HCT116 (cell line): ENCODE data around the gene GATAD2A. TPM values are rescaled to one million over a fixed set of nuclear protein-coding genes. Genes with fewer than 3 reads are reported as not detected.
A peak's percentile ranks its signal among the peaks of the same experiment; 100 is the strongest.

Experiments
- ATAC-seq: fragments of 200-7000 bp; cut with Tn5 transposase; 2 replicates; pipeline ENCODE4 v1.9.1; 2020; ENCODE audit warnings: mild to moderate bottlenecking, moderate library complexity
- BruUV-seq: library from RNA; stranded (reverse); fragments of 400-500 nt; replicated peaks from 2 replicates; lab custom pipeline; 2021; lab: Mats Ljungman, UMichigan
- CTCF ChIA-PET: fragments of 300-600 bp; sonication (Branson Sonifier 250); formaldehyde crosslinking; loops from one replicate; lab custom pipeline; 2021; ENCODE audit warnings: antibody characterized with exemption; lab: Charles Lee
- POLR2A ChIA-PET: fragments of 300-600, 350-600 bp; sonication (Branson Sonifier 250); formaldehyde crosslinking; loops from one replicate; lab custom pipeline; 2021; ENCODE audit warnings: antibody characterized with exemption; lab: Charles Lee
- RAD21 ChIA-PET, 2 experiments: fragments of 300-600 bp; sonication (Branson Sonifier 250); formaldehyde crosslinking; loops; one replicate each; lab custom pipeline; 2023; ENCODE audit warnings: low total read pairs in 2 of 2; ENCODE audit not compliant: uncharacterized antibody in 2 of 2, unreplicated experiment in 2 of 2, low non-redundant PET in 1 of 2; lab: Charles Lee
- DNase-seq: peaks from one replicate; pipeline ENCODE4 v3.0.0-alpha.2; 2010; ENCODE audit warnings: low read depth, low spot score
- H2AFZ ChIP-seq: fragments of 200-600 bp; shearing (Covaris generic), sonication (generic); 2 replicates; pipeline ENCODE4 v1.6.1; 2017; ENCODE audit warnings: low read depth, mixed run types, mixed read lengths, antibody characterized with exemption, low read length; ENCODE audit not compliant: poor library complexity, severe bottlenecking
- H3K27ac ChIP-seq: 2 replicates; pipeline ENCODE4 v1.5.1; 2012; ENCODE audit warnings: low read depth, low read length
- H3K27me3 ChIP-seq: fragments of 200-600 bp; sonication (generic); 2 replicates; pipeline ENCODE4 v1.6.1; 2016; ENCODE audit warnings: mixed run types, low read length, mixed read lengths; ENCODE audit not compliant: insufficient read depth
- H3K36me3 ChIP-seq, 2 experiments: fragments of 200-500 bp in 1 of 2; fragments of 200-600 bp in 1 of 2; sonication (Bioruptor generic) in 1 of 2; sonication (generic) in 1 of 2; 2 replicates each; pipeline versions ENCODE4 v1.5.1 to v1.6.1; 2014 to 2016; ENCODE audit warnings: low read length in 2 of 2, inconsistent platforms in 1 of 2, mixed read lengths in 1 of 2, mixed run types in 1 of 2; ENCODE audit not compliant: insufficient read depth in 2 of 2, control insufficient read depth in 1 of 2
- H3K4me1 ChIP-seq, 2 experiments: fragments of 200-600 bp in 1 of 2; sonication (generic) in 1 of 2; 2 replicates each; pipeline versions ENCODE4 v1.5.1 to v1.6.1; 2012 to 2017; ENCODE audit warnings: low read length in 2 of 2, inconsistent platforms in 1 of 2, mild to moderate bottlenecking in 1 of 2, mixed read lengths in 1 of 2, mixed run types in 1 of 2, moderate library complexity in 1 of 2; ENCODE audit not compliant: insufficient read depth in 2 of 2, control insufficient read depth in 1 of 2
- H3K4me2 ChIP-seq: fragments of 200-600 bp; sonication (generic); 2 replicates; pipeline ENCODE4 v1.6.1; 2017; ENCODE audit warnings: mixed run types, low read length, mixed read lengths
- H3K4me3 ChIP-seq, 2 experiments: fragments of 200-600 bp in 1 of 2; sonication (generic) in 1 of 2; replicated peaks in 1 of 2; 2 replicates each; pipeline ENCODE4 v1.5.1; 2011 to 2016; ENCODE audit warnings: low read length in 2 of 2, control low read depth in 1 of 2, low read depth in 1 of 2, mild to moderate bottlenecking in 1 of 2, mixed read lengths in 1 of 2, mixed run types in 1 of 2
- H3K79me2 ChIP-seq: fragments of 200-600 bp; sonication (generic); 2 replicates; pipeline ENCODE4 v1.6.1; 2017; ENCODE audit warnings: mild to moderate bottlenecking, mixed run types, low read length, moderate library complexity, mixed read lengths; ENCODE audit not compliant: insufficient read depth
- H3K9ac ChIP-seq: fragments of 200-600 bp; sonication (generic); 2 replicates; pipeline ENCODE4 v1.6.1; 2016; ENCODE audit warnings: low read length, mixed read lengths
- H3K9me2 ChIP-seq: fragments of 200-600 bp; sonication (generic), shearing (Covaris generic); 2 replicates; pipeline ENCODE4 v1.6.1; 2017; ENCODE audit warnings: mixed run types, mild to moderate bottlenecking, moderate library complexity; ENCODE audit not compliant: insufficient read depth
- H3K9me3 ChIP-seq, 2 experiments: fragments of 200-500 bp in 1 of 2; fragments of 200-600 bp in 1 of 2; sonication (Bioruptor generic) in 1 of 2; sonication (generic) in 1 of 2; 2 replicates each; pipeline ENCODE4 v1.6.1; 2014 to 2017; ENCODE audit warnings: low read length in 2 of 2, mixed read lengths in 2 of 2, inconsistent platforms in 1 of 2, low read depth in 1 of 2, mild to moderate bottlenecking in 1 of 2, mixed run types in 1 of 2, moderate library complexity in 1 of 2; ENCODE audit not compliant: control insufficient read depth in 1 of 2, insufficient read depth in 1 of 2
- H4K20me1 ChIP-seq: fragments of 200-600 bp; sonication (generic), shearing (Covaris generic); 2 replicates; pipeline ENCODE4 v1.6.1; 2017; ENCODE audit warnings: mixed run types, mild to moderate bottlenecking, moderate library complexity; ENCODE audit not compliant: insufficient read depth
- CBX3 ChIP-seq: IDR thresholded peaks from 2 replicates; pipeline ENCODE4 v1.6.1; 2012; ENCODE audit warnings: low read depth
- EZH2phosphoT487 ChIP-seq: fragments of 200-600 bp; IDR thresholded peaks from 2 replicates; pipeline ENCODE4 v1.6.1; 2018; ENCODE audit warnings: antibody characterized with exemption, borderline replicate concordance
- FOSL1 ChIP-seq: IDR thresholded peaks from 2 replicates; pipeline ENCODE4 v1.6.1; 2012; ENCODE audit warnings: low read depth
- JUND ChIP-seq: IDR thresholded peaks from 2 replicates; pipeline ENCODE4 v1.6.1; 2012
- POLR2AphosphoS5 ChIP-seq: IDR thresholded peaks from 2 replicates; pipeline ENCODE4 v1.6.1; 2011; ENCODE audit warnings: mild to moderate bottlenecking, low read depth, low read length, moderate library complexity
- RAD21 ChIP-seq: IDR thresholded peaks from 2 replicates; pipeline ENCODE4 v1.6.1; 2012; ENCODE audit warnings: low read depth, mild to moderate bottlenecking
- SP1 ChIP-seq: IDR thresholded peaks from 2 replicates; pipeline ENCODE4 v1.6.1; 2012; ENCODE audit warnings: low read depth
- TCF7L2 ChIP-seq: IDR thresholded peaks from 2 replicates; pipeline ENCODE4 v1.7.0; 2011; ENCODE audit warnings: borderline replicate concordance, inconsistent platforms; ENCODE audit not compliant: insufficient read depth, insufficient read length; ENCODE audit errors: extremely low read depth
- YY1 ChIP-seq: IDR thresholded peaks from 2 replicates; pipeline ENCODE4 v1.6.1; 2011; ENCODE audit warnings: low read length, low read depth, moderate library complexity, mild to moderate bottlenecking; ENCODE audit not compliant: insufficient replicate concordance; ENCODE audit errors: extremely low read depth
- intact Hi-C: fragments of 100-400 bp; cut with micrococcal nuclease; formaldehyde crosslinking; loops from 2 replicates; pipeline ENCODE4 v1.10.0; 2022
- total RNA-seq: library from RNA; stranded (reverse); gene quantifications from one replicate; pipeline ENCODE4 v1.2.1, GENCODE V29; 2021; ENCODE audit not compliant: unreplicated experiment
- TF ChIP-seq, protein P1 (sequence below): IDR thresholded peaks from 2 replicates; pipeline ENCODE4 v1.6.1; 2012
- TF ChIP-seq, protein P2 (sequence below), 3 experiments: fragments of 200-600 bp in 1 of 3; sonication (generic) in 1 of 3; IDR thresholded peaks in 2 of 3; conservative IDR thresholded peaks in 1 of 3; 2 replicates each; pipeline ENCODE4 v1.5.1; 2012 to 2017; ENCODE audit warnings: low read depth in 2 of 3, low read length in 2 of 3, antibody characterized with exemption in 1 of 3, borderline replicate concordance in 1 of 3, control low read depth in 1 of 3, mild to moderate bottlenecking in 1 of 3, mixed read lengths in 1 of 3, mixed run types in 1 of 3, moderate library complexity in 1 of 3; ENCODE audit not compliant: insufficient read depth in 1 of 3

The GATAD2A gene
- total RNA-seq, 1 experiment from 2014 or later: 130 TPM

DNA sequence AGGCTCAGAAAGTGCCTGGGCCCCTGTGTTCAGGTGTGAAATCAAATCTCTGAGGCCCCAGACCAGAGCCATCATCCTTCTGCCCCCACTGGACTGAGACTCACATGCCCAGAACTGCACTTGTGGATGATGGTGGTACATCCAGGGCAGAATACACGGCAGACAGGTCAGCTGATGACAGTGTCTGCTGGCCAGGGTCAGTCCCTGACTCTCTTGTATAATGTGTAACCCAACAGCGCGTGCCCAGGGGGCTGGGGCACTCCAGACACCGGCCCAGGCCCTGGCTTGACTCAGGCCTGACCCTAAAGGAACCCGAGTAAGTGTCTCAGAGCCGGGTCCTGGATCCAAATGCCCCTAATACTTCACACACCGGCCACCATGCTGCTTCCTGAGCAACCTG lies 37.4 kb upstream of the GATAD2A start (continued):
- TF ChIP-seq RAD21 (no peak), TCF7L2 (no peak), JUND (no peak)

DNA sequence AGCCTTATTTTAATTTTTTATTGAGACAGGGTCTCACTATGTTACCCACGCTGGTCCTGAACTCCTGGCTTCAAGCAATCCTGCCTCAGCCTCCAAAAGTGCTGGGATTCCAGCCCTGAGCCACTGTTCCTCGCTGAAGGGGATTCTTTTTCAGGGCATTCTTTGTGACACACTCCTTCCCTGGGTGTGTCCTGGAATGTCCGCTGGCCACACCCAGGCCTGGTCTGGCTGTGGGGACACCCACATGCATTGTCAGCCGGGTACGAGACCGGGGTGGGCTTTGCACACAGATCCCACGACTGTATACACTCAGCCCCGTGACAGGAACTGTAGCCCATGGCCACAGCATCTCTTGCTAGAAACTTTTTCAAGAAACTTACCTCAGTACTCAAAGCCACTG lies 34.4 kb upstream of the GATAD2A start:
- Histone ChIP-seq H3K4me3 (peak overlapping the region; percentile 2 to 46; a peak in 3 of 4 replicates), H3K4me2 (peak overlapping the region; percentile 95), H3K4me1 (peaks cover 36 to 54% of the 10 kb centered on the region in 2 experiments), H2AFZ (no peak overlapping the region), H3K27me3 (no peaks in the 10 kb centered on the region), H3K9me3 (no peaks in the 10 kb centered on the region), H3K9ac (peak overlapping the region; percentile 74), H4K20me1 (no peaks in the 10 kb centered on the region), H3K27ac (peak overlapping the region; percentile 65), H3K9me2 (no peaks in the 10 kb centered on the region), H3K36me3 (no peaks in the 10 kb centered on the region), H3K79me2 (no peaks in the 10 kb centered on the region)
- ATAC-seq (peak; percentile 51), DNase-seq (peak; percentile 69)
- ChIA-PET POLR2A (interaction anchor here (0.9 kb wide), 1 partner anchor 15 kb away, joined by 4 read pairs; no protein-coding TSS in a partner anchor), RAD21 (no interaction called here), CTCF (no interaction called here)
- intact Hi-C loops: no loop called here
- no TSS peak for BruUV-seq
- TF ChIP-seq, protein P1, sequence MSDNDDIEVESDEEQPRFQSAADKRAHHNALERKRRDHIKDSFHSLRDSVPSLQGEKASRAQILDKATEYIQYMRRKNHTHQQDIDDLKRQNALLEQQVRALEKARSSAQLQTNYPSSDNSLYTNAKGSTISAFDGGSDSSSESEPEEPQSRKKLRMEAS: peak; percentile 52; the same call in 1 of the 2 replicates
- TF ChIP-seq POLR2AphosphoS5 (peak; percentile 56), SP1 (peak; percentile 77), EZH2phosphoT487 (no peak), CBX3 (peak; percentile 65; the same call in 1 of the 2 replicates), RAD21 (no peak), FOSL1 (peak; percentile 65; the same call in 1 of the 2 replicates), YY1 (no peak)
- TF ChIP-seq, protein P2, sequence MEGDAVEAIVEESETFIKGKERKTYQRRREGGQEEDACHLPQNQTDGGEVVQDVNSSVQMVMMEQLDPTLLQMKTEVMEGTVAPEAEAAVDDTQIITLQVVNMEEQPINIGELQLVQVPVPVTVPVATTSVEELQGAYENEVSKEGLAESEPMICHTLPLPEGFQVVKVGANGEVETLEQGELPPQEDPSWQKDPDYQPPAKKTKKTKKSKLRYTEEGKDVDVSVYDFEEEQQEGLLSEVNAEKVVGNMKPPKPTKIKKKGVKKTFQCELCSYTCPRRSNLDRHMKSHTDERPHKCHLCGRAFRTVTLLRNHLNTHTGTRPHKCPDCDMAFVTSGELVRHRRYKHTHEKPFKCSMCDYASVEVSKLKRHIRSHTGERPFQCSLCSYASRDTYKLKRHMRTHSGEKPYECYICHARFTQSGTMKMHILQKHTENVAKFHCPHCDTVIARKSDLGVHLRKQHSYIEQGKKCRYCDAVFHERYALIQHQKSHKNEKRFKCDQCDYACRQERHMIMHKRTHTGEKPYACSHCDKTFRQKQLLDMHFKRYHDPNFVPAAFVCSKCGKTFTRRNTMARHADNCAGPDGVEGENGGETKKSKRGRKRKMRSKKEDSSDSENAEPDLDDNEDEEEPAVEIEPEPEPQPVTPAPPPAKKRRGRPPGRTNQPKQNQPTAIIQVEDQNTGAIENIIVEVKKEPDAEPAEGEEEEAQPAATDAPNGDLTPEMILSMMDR (IDR thresholded peaks at IDR 0.05 in 2 of 3, conservative IDR thresholded peaks at IDR 0.05 in 1 of 3; ENCODE audit: borderline replicate concordance in 1 of 3, insufficient read depth in 1 of 3, low read depth in 2 of 3, low read length in 2 of 3): no peak
